Fibroblast of lung (primary cell): ENCODE results near the gene HSP90AB1. TPM values are rescaled to one million over a fixed set of nuclear protein-coding genes. Genes with fewer than 3 reads are reported as not detected.

Experiments used
- DNase-seq, 2 donors: peaks; one replicate each; pipeline versions ENCODE4 v3.0.0 to v3.0.0-alpha.2; 2010; ENCODE audit warnings: low read depth in 2 of 2
- H2AFZ ChIP-seq: 2 replicates; pipeline ENCODE4 v1.5.1; 2012; ENCODE audit warnings: low read length, control low read depth, inconsistent platforms
- H3K27ac ChIP-seq: 2 replicates; pipeline ENCODE4 v1.5.1; 2011; ENCODE audit warnings: low read length, control low read depth; ENCODE audit not compliant: insufficient read depth
- H3K27me3 ChIP-seq: 2 replicates; pipeline ENCODE4 v1.5.1; 2011; ENCODE audit warnings: mild to moderate bottlenecking, low read length; ENCODE audit not compliant: control insufficient read depth, insufficient read depth
- H3K36me3 ChIP-seq: 2 replicates; pipeline ENCODE4 v1.5.1; 2011; ENCODE audit warnings: low read length; ENCODE audit not compliant: control insufficient read depth, insufficient read depth
- H3K4me1 ChIP-seq: 2 replicates; pipeline ENCODE4 v1.5.1; 2011; ENCODE audit warnings: low read length; ENCODE audit not compliant: control insufficient read depth, insufficient read depth; ENCODE audit errors: extremely low read depth
- H3K4me2 ChIP-seq: 2 replicates; pipeline ENCODE4 v1.5.1; 2011; ENCODE audit warnings: low read length, control low read depth; ENCODE audit not compliant: insufficient read depth; ENCODE audit errors: extremely low read depth
- H3K4me3 ChIP-seq, 4 experiments: fragments of 200-600 bp in 1 of 4; sonication (generic) in 1 of 4; replicated peaks in 1 of 4; 2 replicates each; pipeline ENCODE4 v1.5.1; 2011 to 2016; ENCODE audit warnings: low read length in 4 of 4, low read depth in 3 of 4, mild to moderate bottlenecking in 3 of 4, control low read depth in 2 of 4, inconsistent platforms in 1 of 4, mixed read lengths in 1 of 4; ENCODE audit not compliant: insufficient read depth in 1 of 4; ENCODE audit errors: control extremely low read depth in 1 of 4
- H3K79me2 ChIP-seq: 2 replicates; pipeline ENCODE4 v1.5.1; 2012; ENCODE audit warnings: mild to moderate bottlenecking, low read length, inconsistent platforms; ENCODE audit not compliant: control insufficient read depth, insufficient read depth
- H3K9ac ChIP-seq: 2 replicates; pipeline ENCODE4 v1.5.1; 2011; ENCODE audit warnings: mild to moderate bottlenecking, low read length, control low read depth; ENCODE audit not compliant: insufficient read depth
- H3K9me3 ChIP-seq: 2 replicates; pipeline ENCODE4 v1.5.1; 2012; ENCODE audit warnings: low read depth, low read length; ENCODE audit not compliant: control insufficient read depth, insufficient read depth
- H4K20me1 ChIP-seq: 2 replicates; pipeline ENCODE4 v1.5.1; 2011; ENCODE audit warnings: low read length; ENCODE audit not compliant: control insufficient read depth, insufficient read depth; ENCODE audit errors: extremely low read depth
- EZH2 ChIP-seq: IDR thresholded peaks from 2 replicates; pipeline ENCODE4 v1.5.1; 2012; ENCODE audit warnings: low read length, control low read depth, mild to moderate bottlenecking; ENCODE audit errors: missing control alignments
- polyA plus RNA-seq, 2 donors: library from polyadenylated mRNA; depleted of rRNA in 1 of 2; stranded (reverse) in 1 of 2; unstranded in 1 of 2; fragments of >200 nt; gene quantifications; 2 replicates each; pipeline ENCODE4 v1.2.1, GENCODE V29; 2011 to 2012; ENCODE audit warnings: missing spikeins in 1 of 2
- total RNA-seq: library from RNA; depleted of rRNA; stranded (reverse); fragments of >200 nt; gene quantifications from 2 replicates; pipeline ENCODE4 v1.2.1, GENCODE V29; 2014
- TF ChIP-seq, protein P1 (sequence below), 2 donors: IDR thresholded peaks in 1 of 2; conservative IDR thresholded peaks in 1 of 2; 1 replicate in 1 of 2; 2 replicates in 1 of 2; pipeline ENCODE4 v1.5.1; 2011 to 2012; ENCODE audit warnings: low read length in 2 of 2, control low read depth in 1 of 2, inconsistent platforms in 1 of 2, low read depth in 1 of 2, mild to moderate bottlenecking in 1 of 2

Gene HSP90AB1
- total and polyA plus RNA-seq, 2 donors (not counting 1 experiment from before 2014, with no cell fraction given) = 452 to 775 TPM

DNA sequence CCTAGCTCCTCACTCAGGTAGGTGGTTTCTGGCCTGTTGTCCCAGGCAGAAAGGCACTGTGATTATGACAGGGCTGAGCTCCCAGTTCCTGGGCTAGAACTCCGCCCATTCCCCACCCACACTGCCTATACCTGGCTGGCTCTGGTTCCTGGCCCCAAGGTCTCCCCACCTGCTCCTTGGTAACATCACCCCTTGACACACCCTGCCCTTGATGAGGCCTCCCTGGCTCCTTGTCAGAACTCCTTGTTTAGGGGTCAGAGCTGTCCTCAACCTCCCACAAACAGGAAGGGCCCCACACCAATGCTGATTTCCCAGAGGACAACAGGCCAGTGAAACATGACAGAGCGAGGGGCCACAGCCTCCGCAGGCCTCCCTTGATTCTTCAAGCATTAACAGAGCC, 45.7 kb upstream of the HSP90AB1 start:
- H3K4me2 ChIP-seq = no peak overlapping the region
- peaks cover 3% of the 10 kb centered on the region for H3K27me3 ChIP-seq
- H2AFZ ChIP-seq = no peak overlapping the region
- H4K20me1 ChIP-seq = no peaks in the 10 kb centered on the region
- no peaks in the 10 kb centered on the region for H3K79me2 ChIP-seq
- no peak overlapping the region for H3K4me3 ChIP-seq
- no peaks in the 10 kb centered on the region for H3K36me3 ChIP-seq
- no peaks in the 10 kb centered on the region for H3K4me1 ChIP-seq
- no peak for DNase-seq
- no peaks in the 10 kb centered on the region for H3K9me3 ChIP-seq
- H3K9ac ChIP-seq = no peak overlapping the region
- no peak overlapping the region for H3K27ac ChIP-seq
- TF ChIP-seq, protein P1, sequence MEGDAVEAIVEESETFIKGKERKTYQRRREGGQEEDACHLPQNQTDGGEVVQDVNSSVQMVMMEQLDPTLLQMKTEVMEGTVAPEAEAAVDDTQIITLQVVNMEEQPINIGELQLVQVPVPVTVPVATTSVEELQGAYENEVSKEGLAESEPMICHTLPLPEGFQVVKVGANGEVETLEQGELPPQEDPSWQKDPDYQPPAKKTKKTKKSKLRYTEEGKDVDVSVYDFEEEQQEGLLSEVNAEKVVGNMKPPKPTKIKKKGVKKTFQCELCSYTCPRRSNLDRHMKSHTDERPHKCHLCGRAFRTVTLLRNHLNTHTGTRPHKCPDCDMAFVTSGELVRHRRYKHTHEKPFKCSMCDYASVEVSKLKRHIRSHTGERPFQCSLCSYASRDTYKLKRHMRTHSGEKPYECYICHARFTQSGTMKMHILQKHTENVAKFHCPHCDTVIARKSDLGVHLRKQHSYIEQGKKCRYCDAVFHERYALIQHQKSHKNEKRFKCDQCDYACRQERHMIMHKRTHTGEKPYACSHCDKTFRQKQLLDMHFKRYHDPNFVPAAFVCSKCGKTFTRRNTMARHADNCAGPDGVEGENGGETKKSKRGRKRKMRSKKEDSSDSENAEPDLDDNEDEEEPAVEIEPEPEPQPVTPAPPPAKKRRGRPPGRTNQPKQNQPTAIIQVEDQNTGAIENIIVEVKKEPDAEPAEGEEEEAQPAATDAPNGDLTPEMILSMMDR (conservative IDR thresholded peaks at IDR 0.05 in 1 of 2, IDR thresholded peaks at IDR 0.05 in 1 of 2; ENCODE audit: low read depth in 1 of 2, low read length in 2 of 2) = no peak
- TF ChIP-seq EZH2 = no peak

GRCh38 chr6:44201638-44202303, 45.1 kb upstream of the HSP90AB1 start:
- no peak overlapping the region for H3K27ac ChIP-seq
- H3K4me1 ChIP-seq = no peaks in the 10 kb centered on the region
- H3K36me3 ChIP-seq = no peaks in the 10 kb centered on the region
- DNase-seq = no peak
- H3K9ac ChIP-seq = no peak overlapping the region
- H4K20me1 ChIP-seq = no peaks in the 10 kb centered on the region
- H3K79me2 ChIP-seq = no peaks in the 10 kb centered on the region
- no peak for TF ChIP-seq EZH2
- TF ChIP-seq, protein P1 (conservative IDR thresholded peaks at IDR 0.05 in 1 of 2, IDR thresholded peaks at IDR 0.05 in 1 of 2; ENCODE audit: low read depth in 1 of 2, low read length in 2 of 2) = no peak
- peaks cover 3% of the 10 kb centered on the region for H3K27me3 ChIP-seq
- no peak overlapping the region for H3K4me2 ChIP-seq
- no peaks in the 10 kb centered on the region for H3K9me3 ChIP-seq
- H3K4me3 ChIP-seq = no peak overlapping the region
- no peak overlapping the region for H2AFZ ChIP-seq

- Histone ChIP-seq H3K79me2 (no peaks in the 10 kb centered on the region), H3K4me3 (no peak overlapping the region), H4K20me1 (no peaks in the 10 kb centered on the region), H3K27ac (no peak overlapping the region), H3K9me3 (no peaks in the 10 kb centered on the region), H3K4me2 (no peak overlapping the region), H2AFZ (no peak overlapping the region), H3K4me1 (no peaks in the 10 kb centered on the region), H3K27me3 (peaks cover 3% of the 10 kb centered on the region), H3K36me3 (no peaks in the 10 kb centered on the region), H3K9ac (no peak overlapping the region)
- TF ChIP-seq, protein P1 (conservative IDR thresholded peaks at IDR 0.05 in 1 of 2, IDR thresholded peaks at IDR 0.05 in 1 of 2; ENCODE audit: low read depth in 1 of 2, low read length in 2 of 2) = no peak
- TF ChIP-seq EZH2 = no peak
- no peak for DNase-seq
Observed at GRCh38 chr6:44202332-44202971, 44.4 kb upstream of the HSP90AB1 start.
